Measurements from ENCODE around the gene SPATA13.
A peak's percentile ranks its signal among the peaks of the same experiment; 100 is the strongest.

Gene SPATA13

GRCh38 chr13:24223341-24224231 is 63.1 kb downstream of the SPATA13 start:
- DNase-seq (ENCODE audit: low spot score) = no peak

GRCh38 chr13:24224232-24224680 is 63.7 kb downstream of the SPATA13 start:
- DNase-seq (ENCODE audit: low spot score) = no peak

GRCh38 chr13:24225062-24225461 is 64.5 kb downstream of the SPATA13 start:
- no peak for DNase-seq (ENCODE audit: low spot score)

GRCh38 chr13:24225930-24226329 is 65.4 kb downstream of the SPATA13 start:
- no peak for DNase-seq (ENCODE audit: low spot score)

- no peak for DNase-seq (ENCODE audit: low spot score)
These were observed 66.2 kb downstream of the SPATA13 start for GRCh38 chr13:24226762-24227161.

- peak; percentile 64 for DNase-seq (ENCODE audit: low spot score)
These were observed 68.4 kb downstream of the SPATA13 start for GRCh38 chr13:24228852-24229458.

- DNase-seq (ENCODE audit: low spot score) = no peak
These were observed 70.0 kb downstream of the SPATA13 start for GRCh38 chr13:24230428-24231072.

- no peak for DNase-seq (ENCODE audit: low spot score)
These were observed 70.9 kb downstream of the SPATA13 start for GRCh38 chr13:24231377-24231776.

- DNase-seq (ENCODE audit: low spot score) = no peak
These were observed 71.5 kb downstream of the SPATA13 start for GRCh38 chr13:24232037-24232436.

- DNase-seq (ENCODE audit: low spot score) = no peak
These were observed 72.0 kb downstream of the SPATA13 start for GRCh38 chr13:24232474-24232873.

- DNase-seq (ENCODE audit: low spot score) = no peak
These were observed 72.9 kb downstream of the SPATA13 start for GRCh38 chr13:24233351-24233901.

- DNase-seq (ENCODE audit: low spot score) = no peak
These were observed 73.8 kb downstream of the SPATA13 start for GRCh38 chr13:24234200-24234915.

- DNase-seq (ENCODE audit: low spot score) = no peak
These were observed 76.8 kb downstream of the SPATA13 start for GRCh38 chr13:24237356-24237755.

- no peak for DNase-seq (ENCODE audit: low spot score)
These were observed 80.8 kb downstream of the SPATA13 start for GRCh38 chr13:24241336-24241735.

GRCh38 chr13:24242100-24242499 is 81.6 kb downstream of the SPATA13 start:
- DNase-seq (ENCODE audit: low spot score) = no peak

GRCh38 chr13:24243302-24243701 is 82.8 kb downstream of the SPATA13 start:
- no peak for DNase-seq (ENCODE audit: low spot score)

GRCh38 chr13:24244802-24245201 is 84.3 kb downstream of the SPATA13 start:
- DNase-seq (ENCODE audit: low spot score) = no peak

- DNase-seq (ENCODE audit: low spot score) = no peak
These were observed 86.5 kb downstream of the SPATA13 start for GRCh38 chr13:24247016-24247415.

GRCh38 chr13:24249624-24250023 is 89.1 kb downstream of the SPATA13 start:
- no peak for DNase-seq (ENCODE audit: low spot score)

GRCh38 chr13:24250376-24251057 is 90.0 kb downstream of the SPATA13 start:
- DNase-seq (ENCODE audit: low spot score) = no peak

GRCh38 chr13:24251525-24251924 is 91.0 kb downstream of the SPATA13 start:
- no peak for DNase-seq (ENCODE audit: low spot score)

Measured in iPS-NIHi11 (cell line).